Mesodermal cell (in vitro differentiated cells): ENCODE measurements around the gene MICU1.

Experiments used
- H3K27ac ChIP-seq: 2 replicates; pipeline ENCODE4 v1.7.0; 2013; ENCODE audit warnings: mild to moderate bottlenecking, low read depth, low read length, moderate library complexity; ENCODE audit not compliant: severe bottlenecking
- H3K36me3 ChIP-seq: 2 replicates; pipeline ENCODE4 v1.7.1; 2013; ENCODE audit warnings: mild to moderate bottlenecking, low read length, moderate library complexity; ENCODE audit not compliant: control insufficient read depth, insufficient read depth
- H3K4me1 ChIP-seq: one replicate; pipeline ENCODE4 v1.7.1; 2013; ENCODE audit warnings: mild to moderate bottlenecking, low read length; ENCODE audit not compliant: insufficient read depth, control insufficient read depth, poor library complexity, severe bottlenecking
- H3K4me3 ChIP-seq: 2 replicates; pipeline ENCODE4 v1.7.0; 2013; ENCODE audit warnings: low read length, control low read depth, mild to moderate bottlenecking; ENCODE audit not compliant: insufficient read depth, poor library complexity, severe bottlenecking; ENCODE audit errors: extremely low read depth
- H3K9me3 ChIP-seq: 2 replicates; pipeline ENCODE4 v1.7.1; 2013; ENCODE audit warnings: mild to moderate bottlenecking, low read length, moderate library complexity; ENCODE audit not compliant: control insufficient read depth
- WGBS, 2 experiments: methylation state at CpG; one replicate each; pipeline ENCODE4 v1.1.5; 2013; ENCODE audit warnings: missing lambda C conversion rate in 2 of 2; ENCODE audit not compliant: insufficient coverage in 2 of 2; 5-methylcytosine and 5-hydroxymethylcytosine counted together

The MICU1 gene

DNA sequence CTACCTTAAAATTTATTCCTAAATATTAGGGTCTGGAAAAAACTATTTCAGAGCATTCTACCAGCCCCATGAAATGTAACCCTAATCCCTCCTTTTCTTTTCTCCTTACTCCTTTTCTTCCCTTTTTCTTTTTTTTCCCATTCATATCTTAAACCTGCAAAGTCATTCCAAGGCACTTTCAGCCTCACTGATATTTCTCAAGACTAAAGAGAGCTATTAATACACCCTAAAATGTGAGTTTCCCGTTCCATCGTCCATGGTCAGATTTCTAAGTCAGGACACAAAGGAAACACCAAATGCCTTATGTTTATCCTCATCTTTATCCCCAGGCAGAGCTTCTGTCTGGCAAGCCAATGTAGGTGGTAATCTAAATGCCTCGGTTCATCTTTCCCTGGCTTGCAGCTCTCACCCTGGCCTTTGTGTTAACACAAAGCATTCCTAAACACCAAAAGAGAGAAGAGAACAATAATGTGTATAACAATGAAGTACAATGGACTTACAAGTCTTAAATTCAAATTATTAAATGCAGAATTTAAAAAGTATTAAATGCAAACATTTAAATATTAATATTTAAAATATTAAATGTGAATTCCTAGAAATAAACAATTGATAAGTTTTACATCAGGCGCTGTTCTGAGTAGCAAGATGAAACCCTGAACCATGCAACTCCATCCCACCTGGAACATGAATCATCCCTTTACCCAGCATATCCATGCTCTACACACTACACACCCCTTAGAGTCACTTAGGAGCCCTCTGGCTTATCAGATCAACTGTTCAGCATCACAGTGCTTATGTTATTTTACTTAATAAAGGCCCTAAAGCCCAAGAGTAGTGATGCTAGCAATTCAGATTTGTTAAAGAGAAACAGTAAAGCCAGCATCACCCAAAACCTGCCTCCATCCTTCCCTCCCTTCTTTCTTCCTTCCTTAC is 26.8 kb downstream of the MICU1 start:
- Histone ChIP-seq H3K4me1 (no peaks in the 10 kb centered on the region), H3K27ac (no peak overlapping the region), H3K9me3 (no peaks in the 10 kb centered on the region), H3K4me3 (no peak overlapping the region), H3K36me3 (no peaks in the 10 kb centered on the region)
- 92 to 100% methylated on average over 1 to 3 of the region's 4 CpGs for WGBS, 2 experiments

DNA sequence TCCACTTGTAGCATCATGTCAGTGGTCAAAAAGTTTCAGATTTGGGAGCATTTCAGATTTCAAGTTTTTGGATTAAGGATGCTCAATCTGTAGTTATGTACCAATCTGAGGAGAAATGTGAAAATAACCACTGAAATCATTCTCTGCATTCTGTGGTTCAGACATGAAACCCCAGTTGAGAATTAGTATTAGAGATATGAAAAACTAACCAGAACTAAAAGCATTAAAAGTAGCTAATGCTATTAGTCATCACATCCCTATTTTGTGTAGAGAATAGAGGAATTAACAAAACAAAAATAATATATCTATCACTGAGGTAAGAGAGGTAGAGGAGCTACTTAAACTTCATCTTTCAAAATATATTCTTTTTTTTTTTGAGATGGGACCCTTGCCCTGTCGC is 28.0 kb downstream of the MICU1 start:
- Histone ChIP-seq H3K4me3 (no peak overlapping the region), H3K36me3 (no peaks in the 10 kb centered on the region), H3K27ac (no peak overlapping the region), H3K9me3 (no peaks in the 10 kb centered on the region), H3K4me1 (no peaks in the 10 kb centered on the region)
- WGBS, 2 experiments, result 88 to 90% methylated on average over 1 of the region's 1 CpG

DNA sequence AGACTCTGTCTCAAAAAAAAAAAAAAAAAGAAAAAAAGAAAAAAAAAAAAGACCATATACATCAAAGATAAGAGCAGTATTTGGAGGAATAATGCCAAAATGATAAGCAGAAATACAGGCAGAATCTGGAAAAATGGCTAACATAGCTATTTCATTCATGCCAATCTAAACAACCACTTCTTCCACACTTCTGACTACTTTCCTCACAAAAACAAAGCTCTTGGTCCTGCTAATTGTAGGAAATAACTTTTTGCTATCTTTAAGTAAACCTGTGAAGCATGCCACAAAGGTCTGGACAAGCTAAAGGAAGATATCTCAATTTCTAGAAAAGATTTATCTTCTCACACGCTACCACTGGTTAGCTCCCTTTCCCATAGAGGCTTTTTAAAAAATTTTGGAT is 30.4 kb downstream of the MICU1 start:
- no peaks in the 10 kb centered on the region for H3K9me3 ChIP-seq
- H3K4me3 ChIP-seq, result no peak overlapping the region
- no peaks in the 10 kb centered on the region for H3K4me1 ChIP-seq
- H3K27ac ChIP-seq, result no peak overlapping the region
- no CpG with 5 or more reads among the region's 1 CpG for WGBS, 2 experiments
- no peaks in the 10 kb centered on the region for H3K36me3 ChIP-seq

DNA sequence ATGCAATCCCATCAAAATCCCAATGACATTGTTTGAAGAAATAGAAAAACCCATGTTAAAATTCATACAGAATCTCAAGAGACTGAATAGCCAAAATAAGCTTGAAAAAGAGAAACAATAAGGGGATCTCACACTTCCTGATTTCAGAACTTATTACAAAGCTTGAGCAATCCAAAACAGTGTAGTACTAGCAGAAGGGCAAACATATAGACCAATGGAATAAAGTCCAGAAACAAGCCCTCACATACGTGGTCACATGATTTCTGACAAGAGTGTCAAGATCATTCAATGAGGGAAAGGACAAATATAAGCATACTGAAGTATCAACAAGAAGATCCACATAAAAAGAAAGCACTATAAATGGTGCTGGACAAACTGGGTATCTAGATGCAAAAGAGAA is 31.9 kb downstream of the MICU1 start:
- H3K36me3 ChIP-seq, result no peaks in the 10 kb centered on the region
- no peak overlapping the region for H3K4me3 ChIP-seq
- WGBS, 2 experiments, result no CpG with 5 or more reads among the region's 1 CpG
- H3K4me1 ChIP-seq, result no peaks in the 10 kb centered on the region
- no peak overlapping the region for H3K27ac ChIP-seq
- H3K9me3 ChIP-seq, result no peaks in the 10 kb centered on the region

GRCh38 chr10:72588266-72588665 is 37.6 kb downstream of the MICU1 start:
- Histone ChIP-seq H3K4me1 (no peaks in the 10 kb centered on the region), H3K4me3 (no peak overlapping the region), H3K36me3 (no peaks in the 10 kb centered on the region), H3K9me3 (no peaks in the 10 kb centered on the region), H3K27ac (no peak overlapping the region)
- WGBS, 2 experiments, result no CpG with 5 or more reads among the region's 3 CpGs

DNA sequence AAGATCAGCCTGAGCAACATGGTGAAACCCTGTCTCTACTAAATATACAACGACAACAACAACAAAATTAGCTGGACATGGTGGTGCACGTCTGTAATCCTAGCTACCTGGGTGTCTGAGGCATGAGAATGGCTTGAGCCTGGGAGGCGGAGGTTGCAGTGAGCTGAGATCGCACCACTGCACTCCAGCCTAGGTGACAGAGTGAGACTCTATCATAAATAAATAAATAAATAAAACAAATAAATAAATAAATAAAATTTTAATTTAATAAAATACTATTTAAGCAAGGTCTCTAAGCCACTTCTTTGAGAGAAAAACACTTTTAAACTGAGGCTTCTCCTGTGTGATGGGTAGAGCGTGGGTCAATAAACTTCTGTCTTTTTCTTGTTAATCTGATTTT is 38.3 kb downstream of the MICU1 start:
- Histone ChIP-seq H3K9me3 (no peaks in the 10 kb centered on the region), H3K4me1 (no peaks in the 10 kb centered on the region), H3K4me3 (no peak overlapping the region), H3K27ac (no peak overlapping the region), H3K36me3 (no peaks in the 10 kb centered on the region)
- WGBS, 2 experiments, result 80% methylated on average over 1 to 2 of the region's 5 CpGs

- H3K27ac ChIP-seq, result no peak overlapping the region
- H3K36me3 ChIP-seq, result no peaks in the 10 kb centered on the region
- 83 to 98% methylated on average over 1 to 3 of the region's 4 CpGs for WGBS, 2 experiments
- H3K4me3 ChIP-seq, result no peak overlapping the region
- H3K9me3 ChIP-seq, result no peaks in the 10 kb centered on the region
- no peaks in the 10 kb centered on the region for H3K4me1 ChIP-seq
Observed at GRCh38 chr10:72574636-72575035, 51.2 kb downstream of the MICU1 start.

GRCh38 chr10:72573079-72573478 is 52.8 kb downstream of the MICU1 start:
- no peaks in the 10 kb centered on the region for H3K4me1 ChIP-seq
- H3K27ac ChIP-seq, result no peak overlapping the region
- no CpG with 5 or more reads among the region's 2 CpGs for WGBS, 2 experiments
- no peak overlapping the region for H3K4me3 ChIP-seq
- no peaks in the 10 kb centered on the region for H3K36me3 ChIP-seq
- H3K9me3 ChIP-seq, result no peaks in the 10 kb centered on the region

DNA sequence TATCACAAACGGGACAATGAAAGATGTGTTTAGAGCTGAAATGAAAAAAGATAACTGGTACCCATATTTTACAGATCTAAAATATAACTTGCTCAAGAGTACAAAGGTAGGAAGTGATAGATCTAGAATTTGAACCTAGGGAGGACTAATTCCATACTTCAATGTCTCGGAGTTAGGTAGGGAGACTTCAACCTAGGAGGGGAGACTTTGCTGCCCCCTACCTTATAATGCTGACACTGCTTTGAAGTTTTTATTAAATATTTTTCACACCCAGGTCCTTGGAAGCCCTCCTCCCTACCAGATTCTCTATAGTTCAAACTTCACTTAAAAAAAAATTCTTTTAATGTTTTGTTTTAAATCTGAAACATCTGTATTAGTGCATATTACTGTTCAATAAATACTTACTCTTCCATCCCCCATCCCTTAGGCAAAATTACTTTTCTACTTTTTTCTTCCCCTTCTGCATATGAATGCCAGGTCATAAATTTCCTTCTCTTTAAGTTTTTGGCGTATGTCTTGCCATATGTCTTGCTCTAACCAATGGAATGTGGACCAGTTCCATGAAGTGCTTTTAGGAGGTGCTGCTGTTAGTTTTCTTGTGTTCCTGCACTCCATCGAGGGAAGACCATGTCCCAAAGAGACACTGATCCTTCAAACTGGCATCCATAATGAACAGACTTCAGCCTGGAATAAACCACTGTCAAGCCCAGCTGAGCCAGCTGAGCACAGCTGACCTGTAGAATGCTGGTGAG is 57.8 kb downstream of the MICU1 start:
- Histone ChIP-seq H3K27ac (no peak overlapping the region), H3K4me1 (no peaks in the 10 kb centered on the region), H3K4me3 (no peak overlapping the region), H3K36me3 (peaks cover 21% of the 10 kb centered on the region), H3K9me3 (no peaks in the 10 kb centered on the region)
- 80 to 100% methylated on average over 1 of the region's 4 CpGs for WGBS, 2 experiments

GRCh38 chr10:72567421-72567820 is 58.5 kb downstream of the MICU1 start:
- no peaks in the 10 kb centered on the region for H3K4me1 ChIP-seq
- 84 to 100% methylated on average over 3 of the region's 3 CpGs for WGBS, 2 experiments
- H3K9me3 ChIP-seq, result no peaks in the 10 kb centered on the region
- no peak overlapping the region for H3K4me3 ChIP-seq
- H3K27ac ChIP-seq, result no peak overlapping the region
- H3K36me3 ChIP-seq, result peaks cover 28% of the 10 kb centered on the region

DNA sequence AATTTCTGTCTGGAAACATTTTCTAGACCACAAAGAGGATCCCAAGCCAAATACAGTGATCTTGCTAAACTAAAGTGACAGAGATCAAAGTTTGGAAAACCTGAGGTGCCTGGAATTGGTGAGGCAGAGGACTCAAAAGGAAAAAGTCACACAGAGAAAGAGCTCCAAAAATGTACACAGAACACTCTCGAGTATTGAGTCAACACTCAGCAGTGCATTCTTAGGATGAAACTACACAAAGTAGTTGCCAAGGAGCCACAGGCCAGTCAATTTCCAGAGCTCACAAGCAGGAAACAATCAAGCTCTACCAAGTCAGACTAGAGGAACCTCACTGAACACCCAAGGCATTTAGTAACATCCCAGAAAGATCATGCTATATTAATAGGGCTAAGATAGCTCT is 61.3 kb downstream of the MICU1 start:
- no peaks in the 10 kb centered on the region for H3K4me1 ChIP-seq
- peaks cover 55% of the 10 kb centered on the region for H3K36me3 ChIP-seq
- 78 to 100% methylated on average over 1 of the region's 1 CpG for WGBS, 2 experiments
- no peaks in the 10 kb centered on the region for H3K9me3 ChIP-seq
- no peak overlapping the region for H3K4me3 ChIP-seq
- H3K27ac ChIP-seq, result no peak overlapping the region
